Measurements from ENCODE around the gene ARL2.
A peak's percentile ranks its signal among the peaks of the same experiment; 100 is the strongest.

Gene ARL2

GRCh38 chr11:64994318-64994717, 19.6 kb upstream of the ARL2 start:
- no peak for DNase-seq (ENCODE audit: low read depth in 1 of 2, low spot score in 1 of 2)
- no peak overlapping the region for H3K4me3 ChIP-seq (replicated peaks; ENCODE audit: insufficient read depth, low read length)
- no peak for TF ChIP-seq POLR2AphosphoS5 (IDR thresholded peaks at IDR 0.05; ENCODE audit: low read depth)
- TF ChIP-seq SPI1 (IDR thresholded peaks at IDR 0.05; ENCODE audit: borderline replicate concordance, low read depth), result no peak
- TF ChIP-seq GABPA (IDR thresholded peaks at IDR 0.05; ENCODE audit: low read depth), result no peak
- TF ChIP-seq REST (IDR thresholded peaks at IDR 0.05; ENCODE audit: insufficient replicate concordance, low read depth), result no peak
- TF ChIP-seq, protein P1, sequence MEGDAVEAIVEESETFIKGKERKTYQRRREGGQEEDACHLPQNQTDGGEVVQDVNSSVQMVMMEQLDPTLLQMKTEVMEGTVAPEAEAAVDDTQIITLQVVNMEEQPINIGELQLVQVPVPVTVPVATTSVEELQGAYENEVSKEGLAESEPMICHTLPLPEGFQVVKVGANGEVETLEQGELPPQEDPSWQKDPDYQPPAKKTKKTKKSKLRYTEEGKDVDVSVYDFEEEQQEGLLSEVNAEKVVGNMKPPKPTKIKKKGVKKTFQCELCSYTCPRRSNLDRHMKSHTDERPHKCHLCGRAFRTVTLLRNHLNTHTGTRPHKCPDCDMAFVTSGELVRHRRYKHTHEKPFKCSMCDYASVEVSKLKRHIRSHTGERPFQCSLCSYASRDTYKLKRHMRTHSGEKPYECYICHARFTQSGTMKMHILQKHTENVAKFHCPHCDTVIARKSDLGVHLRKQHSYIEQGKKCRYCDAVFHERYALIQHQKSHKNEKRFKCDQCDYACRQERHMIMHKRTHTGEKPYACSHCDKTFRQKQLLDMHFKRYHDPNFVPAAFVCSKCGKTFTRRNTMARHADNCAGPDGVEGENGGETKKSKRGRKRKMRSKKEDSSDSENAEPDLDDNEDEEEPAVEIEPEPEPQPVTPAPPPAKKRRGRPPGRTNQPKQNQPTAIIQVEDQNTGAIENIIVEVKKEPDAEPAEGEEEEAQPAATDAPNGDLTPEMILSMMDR (IDR thresholded peaks at IDR 0.05; ENCODE audit: insufficient read depth, low read length), result no peak
- H3K27me3 ChIP-seq (ENCODE audit: insufficient read depth, poor library complexity, severe bottlenecking), result no peaks in the 10 kb centered on the region
- no peak overlapping the region for H3K27ac ChIP-seq (replicated peaks)

GRCh38 chr11:64996327-64996709, 17.6 kb upstream of the ARL2 start:
- H3K27ac ChIP-seq (replicated peaks), result no peak overlapping the region

GRCh38 chr11:64996710-64997380, 17.1 kb upstream of the ARL2 start, which contains the start of gene BATF2:
Gene BATF2, minus strand, starts transcription at chr11:64996971. Its CDS starts 57 bp downstream, at chr11:64996914.
- peak; percentile 47 to 52 for DNase-seq (ENCODE audit: low read depth in 1 of 2, low spot score in 1 of 2)
- Histone ChIP-seq H3K27me3 (ENCODE audit: insufficient read depth, poor library complexity, severe bottlenecking) (no peaks in the 10 kb centered on the region), H3K4me3 (replicated peaks; ENCODE audit: insufficient read depth, low read length) (no peak within 1 kb of the TSS), H3K27ac (replicated peaks) (no peak within 1 kb of the TSS)
- TF ChIP-seq, protein P1 (IDR thresholded peaks at IDR 0.05; ENCODE audit: insufficient read depth, low read length), result peak; percentile 21
- TF ChIP-seq REST (IDR thresholded peaks at IDR 0.05; ENCODE audit: insufficient replicate concordance, low read depth) (no peak), GABPA (IDR thresholded peaks at IDR 0.05; ENCODE audit: low read depth) (no peak), SPI1 (IDR thresholded peaks at IDR 0.05; ENCODE audit: borderline replicate concordance, low read depth) (no peak; the same call in 1 of the 2 replicates), POLR2AphosphoS5 (IDR thresholded peaks at IDR 0.05; ENCODE audit: low read depth) (no peak)

More at GRCh38 chr11:64996327-64996709, 17.6 kb upstream of the ARL2 start:
- DNase-seq (ENCODE audit: low read depth in 1 of 2, low spot score in 1 of 2), result no peak
- Histone ChIP-seq H3K4me3 (replicated peaks; ENCODE audit: insufficient read depth, low read length) (no peak overlapping the region), H3K27me3 (ENCODE audit: insufficient read depth, poor library complexity, severe bottlenecking) (no peaks in the 10 kb centered on the region)
- TF ChIP-seq, protein P1 (IDR thresholded peaks at IDR 0.05; ENCODE audit: insufficient read depth, low read length), result no peak
- TF ChIP-seq GABPA (IDR thresholded peaks at IDR 0.05; ENCODE audit: low read depth) (no peak), POLR2AphosphoS5 (IDR thresholded peaks at IDR 0.05; ENCODE audit: low read depth) (no peak), SPI1 (IDR thresholded peaks at IDR 0.05; ENCODE audit: borderline replicate concordance, low read depth) (no peak), REST (IDR thresholded peaks at IDR 0.05; ENCODE audit: insufficient replicate concordance, low read depth) (no peak)

Data from HL-60 (cell line).